Raji (cell line): ENCODE measurements around the gene PACS2.

Source experiments
- POLR2A ChIP-seq: IDR thresholded peaks from 2 replicates; pipeline ENCODE4 v1.6.1; 2011; ENCODE audit warnings: low read depth, low read length, control low read depth; ENCODE audit not compliant: insufficient read depth

The PACS2 gene

DNA sequence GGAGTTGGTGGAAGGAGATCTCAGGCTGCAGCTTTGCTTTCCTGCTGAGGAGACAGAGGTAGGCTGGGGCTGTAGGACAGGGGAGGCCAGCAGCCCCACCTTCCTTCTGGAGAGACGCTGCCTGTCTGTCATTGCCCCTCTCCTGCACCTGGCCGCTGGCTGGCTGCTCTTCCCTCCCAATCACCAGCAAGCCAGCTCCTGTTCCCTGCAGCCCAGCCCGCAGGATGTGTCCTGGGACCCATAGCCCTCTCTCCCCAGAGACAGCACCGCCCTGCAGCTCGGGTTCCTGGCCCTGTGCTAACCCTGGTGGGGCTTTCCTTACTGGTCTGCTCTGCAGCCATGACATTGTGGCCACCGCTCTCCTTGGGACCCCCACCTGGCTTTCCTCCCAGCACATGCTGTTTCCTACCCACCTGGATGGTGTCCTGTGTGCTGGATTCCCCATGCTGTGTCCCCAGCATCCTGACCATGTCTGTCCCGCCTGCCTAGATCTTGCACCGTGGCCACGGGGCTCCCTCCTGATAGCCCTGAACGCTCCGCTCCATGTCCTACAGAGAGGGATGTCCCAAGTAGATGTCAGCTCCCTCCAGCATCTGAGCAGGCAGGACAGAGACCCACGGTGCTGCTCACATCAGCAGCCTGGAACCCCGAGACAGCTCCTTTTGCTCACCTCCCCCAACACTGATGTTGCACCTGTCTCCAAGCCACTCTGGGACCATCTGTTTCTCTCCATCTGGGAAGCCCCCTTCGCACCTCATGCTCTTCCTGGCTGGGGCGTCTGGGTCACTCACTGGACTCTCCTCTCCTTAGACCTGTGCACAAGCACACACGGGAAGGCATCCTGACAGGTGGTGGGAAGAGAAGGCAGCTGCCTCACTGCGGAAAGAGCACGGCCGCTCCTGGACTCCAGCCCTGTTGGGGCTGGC is 104.0 kb downstream of the PACS2 start:
- no peak for TF ChIP-seq POLR2A

DNA sequence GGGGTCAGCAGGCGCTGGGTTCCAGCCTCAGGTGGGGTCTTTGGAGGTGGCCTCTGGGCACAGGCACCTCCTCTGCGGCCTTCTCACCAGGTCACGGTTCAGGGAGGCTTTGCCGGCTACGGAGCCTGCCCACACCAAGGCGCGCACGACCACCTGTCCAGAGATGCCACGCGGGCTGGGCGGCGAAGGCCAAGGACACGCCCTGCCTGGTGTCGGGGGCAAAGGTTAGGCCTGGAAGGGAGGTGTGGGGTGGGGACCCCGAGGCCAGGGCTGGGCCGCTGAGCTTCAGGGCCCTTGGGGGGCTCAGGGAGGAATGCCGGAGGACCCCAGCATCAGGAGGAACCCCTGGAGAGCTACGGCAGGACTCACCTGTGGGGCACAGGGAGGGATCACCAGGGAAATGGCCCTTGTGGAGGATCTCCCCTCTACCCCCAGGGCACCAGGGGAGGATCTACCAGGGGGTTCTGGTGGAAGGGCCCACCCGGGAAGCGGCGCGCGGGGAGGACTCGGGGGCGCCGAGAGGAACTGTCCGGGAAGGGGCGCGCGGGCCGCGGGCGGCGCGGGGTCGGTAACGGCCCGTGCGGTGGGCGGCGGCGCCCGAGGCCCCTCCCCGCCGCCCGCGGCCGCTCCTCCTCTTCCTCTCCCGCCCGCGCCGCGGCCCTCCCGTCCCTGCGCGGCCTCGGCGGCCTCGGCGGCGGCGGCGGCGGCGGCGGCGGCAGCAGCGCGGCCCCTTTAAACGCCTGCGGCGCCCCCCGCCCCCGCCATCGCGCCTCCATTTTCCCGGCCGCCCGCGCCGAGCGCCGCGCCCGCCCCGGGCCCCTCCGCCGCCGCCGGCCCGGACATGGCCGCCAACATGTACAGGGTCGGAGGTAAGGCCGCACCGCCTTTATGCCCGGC is 104.9 kb downstream of the PACS2 start, which contains the start of gene MTA1:
Gene MTA1 (plus strand): TSS at position 633 of the 897 bp plus-strand sequence. CDS start 209 bp downstream, at position 842.
- peak; percentile 56 for TF ChIP-seq POLR2A

DNA sequence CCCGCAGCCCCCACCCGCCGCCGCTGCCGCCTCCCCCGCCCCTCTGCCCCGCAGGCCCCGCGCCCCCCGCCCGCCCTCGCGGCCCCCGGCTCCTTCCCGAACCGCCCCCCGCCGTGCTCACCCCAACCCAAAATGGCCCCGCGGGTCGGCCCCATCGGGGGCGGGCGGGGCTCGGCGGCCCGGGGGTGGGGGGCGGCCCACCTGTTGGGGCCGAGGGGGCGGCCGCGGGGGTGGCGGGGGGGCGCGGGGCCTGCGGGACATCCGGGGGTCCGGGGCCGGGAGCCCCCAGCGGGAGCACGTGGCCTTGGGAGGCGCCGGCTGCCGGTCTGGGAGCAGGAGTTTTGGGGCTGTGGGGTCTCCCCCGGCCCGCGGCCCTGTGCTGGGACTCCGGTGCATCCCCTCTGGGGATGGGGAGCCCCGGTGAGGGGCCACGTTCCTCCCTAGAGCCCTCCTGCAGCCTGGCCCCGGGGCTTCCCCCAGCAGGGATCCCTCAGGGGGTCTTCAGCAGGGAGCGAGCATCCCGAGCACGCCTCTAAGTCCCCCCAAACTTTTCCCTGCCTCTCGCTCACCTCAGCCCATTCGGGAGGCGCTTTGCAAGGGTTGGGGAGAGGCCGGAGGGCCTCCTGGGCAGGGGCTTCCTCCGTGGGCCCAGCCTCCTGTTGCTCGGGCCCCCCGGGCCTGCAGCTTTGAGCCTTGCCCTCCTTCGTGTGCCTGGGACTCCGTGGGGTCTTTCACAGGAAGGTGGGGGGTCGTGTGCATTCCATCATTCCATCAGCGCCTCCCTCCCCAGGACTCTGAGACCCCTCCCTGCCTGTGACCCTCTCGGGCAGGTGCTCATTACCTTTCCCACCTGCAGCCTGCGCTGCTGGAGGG is 105.8 kb downstream of the PACS2 start:
- TF ChIP-seq POLR2A: 0 out of 2 replicates have a peak, but pooled peaks have one; percentile 33

- TF ChIP-seq POLR2A: no peak
These were observed 106.6 kb downstream of the PACS2 start for GRCh38 chr14:105420974-105421674.

DNA sequence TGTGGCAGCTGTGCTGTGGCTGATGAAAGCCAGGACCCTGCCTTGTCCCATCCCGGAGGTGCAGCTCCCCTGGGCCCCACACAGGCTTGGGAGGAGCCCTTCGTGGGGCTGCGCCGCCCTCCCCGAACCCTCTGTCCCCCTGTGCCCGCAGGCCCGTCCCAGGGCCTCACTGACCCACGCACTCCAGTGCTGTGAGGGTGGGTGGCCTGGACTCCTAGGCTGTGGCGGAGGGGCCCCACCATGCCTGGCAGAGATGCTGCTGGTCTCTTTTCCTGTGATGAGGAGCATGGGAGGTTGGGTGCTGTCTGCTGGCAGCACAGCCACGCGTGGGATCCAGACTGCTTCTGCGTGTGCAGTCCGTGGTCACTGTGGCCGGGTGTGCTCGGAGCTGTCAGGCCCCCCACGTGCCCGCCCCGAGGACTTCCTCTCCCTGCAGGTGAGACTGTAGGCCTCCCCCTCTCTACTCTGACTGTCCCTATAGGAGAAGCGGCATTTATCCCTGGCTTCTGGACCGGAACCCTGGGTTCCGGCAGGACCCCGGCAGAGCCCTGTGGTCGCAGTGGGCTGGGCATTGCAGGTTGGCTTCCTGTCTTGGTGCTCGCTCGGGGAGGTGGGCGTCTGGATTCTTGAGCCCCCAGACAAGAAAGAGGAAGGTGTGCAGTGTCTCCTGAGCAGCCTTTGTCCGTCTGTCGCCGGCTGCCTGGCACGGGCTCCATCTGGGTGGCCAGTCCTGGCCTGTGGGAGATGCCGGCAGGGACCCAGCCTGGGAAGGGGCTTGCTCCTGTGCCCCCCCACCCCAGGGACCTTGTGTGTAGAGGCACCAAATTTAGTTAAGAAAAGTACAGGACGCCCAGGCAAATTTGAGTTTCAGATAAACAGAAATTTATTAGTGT is 107.4 kb downstream of the PACS2 start:
- no peak for TF ChIP-seq POLR2A

- no peak for TF ChIP-seq POLR2A
These were observed 108.3 kb downstream of the PACS2 start for GRCh38 chr14:105422695-105423487.

GRCh38 chr14:105423488-105424195 is 109.1 kb downstream of the PACS2 start:
- no peak for TF ChIP-seq POLR2A

DNA sequence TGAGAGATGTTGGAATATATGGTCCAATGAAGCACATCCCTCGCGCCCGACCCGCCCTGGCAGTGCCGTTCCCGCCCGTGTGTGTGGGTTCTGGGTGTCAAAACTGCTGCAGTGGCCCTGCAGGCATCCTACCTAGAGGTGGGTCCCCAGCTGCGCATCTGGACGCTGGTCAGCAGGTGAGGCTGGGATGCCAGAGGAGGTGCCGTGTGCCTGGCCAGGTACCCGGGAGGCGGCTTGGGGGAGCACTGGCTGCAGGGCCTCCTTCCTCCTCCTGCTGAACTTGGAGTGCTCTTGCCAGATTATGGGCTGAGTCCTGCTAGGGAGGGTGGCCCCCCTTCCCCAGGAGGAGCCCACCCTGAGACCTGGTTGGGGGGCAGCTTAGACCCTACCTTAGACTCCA is 110.3 kb downstream of the PACS2 start:
- no peak for TF ChIP-seq POLR2A

GRCh38 chr14:105425823-105426247 is 111.3 kb downstream of the PACS2 start:
- TF ChIP-seq POLR2A: no peak

DNA sequence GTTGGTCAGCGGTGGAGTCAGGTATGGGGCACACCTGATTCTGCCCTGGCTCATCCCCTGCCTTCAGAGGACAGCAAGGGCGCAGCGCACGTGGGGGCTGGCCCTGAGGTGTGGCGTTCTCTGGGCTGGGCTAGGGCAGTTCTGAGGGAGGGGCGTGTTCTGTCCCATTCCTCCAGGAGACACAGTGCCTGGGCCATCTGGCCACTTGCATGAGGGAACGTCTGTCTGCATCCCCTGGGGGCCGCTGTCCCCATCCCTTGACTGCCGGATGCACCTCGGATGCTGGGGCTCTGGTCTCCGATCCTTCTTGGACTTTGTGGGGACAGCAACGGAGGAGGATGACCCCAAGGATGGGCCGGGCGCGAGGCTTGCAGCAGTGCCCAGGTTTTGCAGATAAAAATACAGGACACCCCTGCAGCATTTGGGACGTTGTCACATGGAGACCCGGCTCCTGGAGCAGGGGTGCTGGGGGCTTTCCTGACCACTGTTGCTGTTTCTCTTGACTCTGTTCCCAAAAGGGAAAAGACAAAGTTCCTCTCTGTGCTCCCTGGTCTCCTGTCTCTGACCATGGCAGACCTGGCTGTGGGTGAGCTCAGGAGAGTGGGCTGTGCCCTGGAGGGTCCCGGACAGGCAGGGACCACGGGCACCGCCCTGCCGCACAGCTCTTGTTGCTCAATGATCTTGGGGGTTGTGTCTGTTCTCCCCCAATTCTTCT is 112.0 kb downstream of the PACS2 start:
- no peak for TF ChIP-seq POLR2A

DNA sequence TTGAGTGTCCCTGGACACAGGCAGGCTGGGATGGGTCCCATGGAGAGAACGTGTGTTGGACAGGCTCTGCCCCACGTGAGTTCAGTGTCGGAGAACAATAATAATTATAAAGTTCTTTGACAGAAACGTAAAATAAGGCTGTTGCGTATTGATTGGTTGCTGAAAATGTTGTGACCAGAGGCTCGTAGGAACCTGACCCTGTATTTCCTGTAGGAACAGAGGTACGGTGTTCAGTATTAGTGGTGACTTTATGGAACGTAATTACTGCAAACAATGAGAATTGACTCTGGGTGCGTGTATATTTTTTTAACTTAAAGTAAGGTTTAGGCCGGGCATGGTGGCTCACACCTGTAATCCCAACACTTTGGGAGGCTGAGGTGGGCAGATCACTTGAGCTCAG is 112.9 kb downstream of the PACS2 start:
- TF ChIP-seq POLR2A: no peak
